NCI-H2196 (cell line): ENCODE data around the gene IZUMO2.
A peak's percentile ranks its signal among the peaks of the same experiment; 100 is the strongest.
"Not testable (repeated sequence)": the region's sequence is repeated elsewhere in the genome, so short reads cannot be mapped to it uniquely, and the experiment has no call there.

ENCODE experiments used
- DNase-seq: peaks from one replicate; lab custom pipeline; 2025; ENCODE audit not compliant: unreplicated experiment; lab: John Stamatoyannopoulos, UW

The IZUMO2 gene

DNA sequence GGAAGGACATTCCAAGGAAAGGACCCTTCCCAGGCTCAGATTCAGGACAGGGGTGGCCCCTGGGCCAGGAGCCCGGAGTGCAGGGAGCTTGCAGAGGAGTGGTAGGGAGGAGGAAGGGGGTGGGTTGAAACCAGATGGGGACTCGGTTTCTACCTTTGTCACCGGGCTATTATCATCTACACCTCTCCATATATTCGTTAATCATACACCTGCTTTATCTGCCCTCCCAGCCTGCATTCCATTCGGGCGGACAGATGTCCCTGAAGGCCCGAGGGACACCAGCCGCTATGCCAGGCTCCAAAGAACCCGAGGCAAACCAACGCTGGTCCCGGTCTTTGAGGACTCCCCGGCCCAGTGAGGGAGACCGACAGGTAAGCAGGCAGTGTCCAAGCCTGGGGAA lies 24.9 kb upstream of the IZUMO2 start:
- no peak for DNase-seq

DNA sequence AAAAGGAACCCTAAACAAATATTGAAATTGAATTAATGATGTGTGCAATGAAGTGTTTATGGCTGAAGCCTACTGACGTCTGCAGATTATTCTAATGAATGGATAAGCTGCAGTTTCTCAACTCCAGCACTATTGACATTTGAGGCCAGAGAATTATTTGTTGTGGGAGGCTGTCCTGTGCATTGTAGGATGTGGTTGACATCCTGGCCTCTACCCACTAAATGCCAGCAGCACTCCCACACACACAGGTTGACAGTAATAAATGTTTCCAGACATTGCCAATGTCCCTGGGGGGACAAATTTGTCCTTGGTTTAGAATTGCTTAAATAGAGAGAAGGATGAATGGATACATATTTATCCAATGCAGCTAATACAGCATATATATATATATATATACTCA lies 21.1 kb upstream of the IZUMO2 start:
- no peak for DNase-seq

DNA sequence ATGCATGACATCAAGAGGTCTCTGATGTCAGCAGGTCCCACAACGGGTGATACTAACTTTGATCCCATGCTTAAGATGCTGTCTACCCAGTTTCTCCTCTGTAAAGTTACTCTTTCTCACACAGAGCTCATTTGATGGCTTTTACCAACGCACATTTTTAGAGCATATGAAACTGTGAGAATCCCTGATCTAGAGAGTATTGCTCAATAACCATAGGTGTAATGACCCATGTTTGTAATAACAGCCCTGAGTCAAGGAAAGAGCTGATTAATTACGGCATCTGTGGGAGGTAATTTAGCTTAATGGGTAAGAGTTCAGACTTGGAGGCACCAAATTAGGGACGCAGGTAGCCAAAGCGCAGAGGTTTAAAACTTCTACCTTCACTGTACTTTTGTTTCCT lies 18.0 kb upstream of the IZUMO2 start:
- DNase-seq = no peak

DNA sequence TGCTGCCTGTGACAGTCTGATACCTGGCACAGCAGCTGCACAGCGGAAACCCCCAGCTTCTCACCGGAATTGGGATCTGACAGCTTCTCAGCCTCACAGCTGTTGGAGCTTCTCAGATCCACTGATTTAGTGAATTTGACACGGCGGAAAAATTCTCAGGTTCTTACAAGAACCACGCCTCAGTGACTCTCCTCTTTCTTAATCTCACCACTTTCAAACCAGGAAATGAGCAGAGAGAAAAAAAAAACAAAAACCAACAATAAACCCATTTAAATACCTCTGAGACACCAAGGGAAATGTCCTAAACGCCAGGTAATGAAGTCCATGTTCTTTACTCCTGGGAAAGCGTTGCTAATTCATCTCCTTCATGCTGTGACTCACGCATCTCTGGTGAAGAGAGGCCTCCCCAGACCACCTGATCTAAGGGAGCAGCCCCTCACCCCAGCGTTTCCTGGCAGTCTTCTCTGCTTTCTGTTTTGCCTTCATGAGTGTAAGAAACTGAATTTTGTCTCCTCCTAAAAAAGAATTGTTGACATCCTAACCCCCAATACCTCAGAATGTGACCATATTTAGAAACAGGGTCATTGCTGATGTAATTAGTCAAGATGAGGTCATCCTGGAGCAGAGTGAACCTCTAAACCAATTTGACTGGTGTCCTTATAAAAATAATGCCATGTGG lies 15.9 kb upstream of the IZUMO2 start:
- no peak for DNase-seq

DNA sequence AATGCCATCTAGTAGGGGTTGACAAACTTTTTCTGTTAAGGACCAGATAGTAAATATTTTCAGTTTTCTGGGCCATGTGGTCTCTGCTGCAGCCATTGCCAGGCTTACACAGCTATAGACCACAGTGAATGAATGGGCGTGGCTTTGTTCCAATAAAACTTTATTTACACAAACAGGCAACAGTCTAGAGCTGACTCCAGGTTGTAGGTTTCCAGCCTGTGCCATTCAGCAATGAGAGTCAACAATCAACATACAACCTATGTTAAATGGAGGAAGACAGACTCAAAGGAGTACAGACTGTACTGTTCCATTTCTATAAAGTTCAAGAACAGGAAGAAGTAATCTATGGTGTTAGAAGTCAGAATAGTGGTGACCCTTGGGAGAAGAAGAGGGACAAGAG lies 15.2 kb upstream of the IZUMO2 start:
- DNase-seq = no peak

DNA sequence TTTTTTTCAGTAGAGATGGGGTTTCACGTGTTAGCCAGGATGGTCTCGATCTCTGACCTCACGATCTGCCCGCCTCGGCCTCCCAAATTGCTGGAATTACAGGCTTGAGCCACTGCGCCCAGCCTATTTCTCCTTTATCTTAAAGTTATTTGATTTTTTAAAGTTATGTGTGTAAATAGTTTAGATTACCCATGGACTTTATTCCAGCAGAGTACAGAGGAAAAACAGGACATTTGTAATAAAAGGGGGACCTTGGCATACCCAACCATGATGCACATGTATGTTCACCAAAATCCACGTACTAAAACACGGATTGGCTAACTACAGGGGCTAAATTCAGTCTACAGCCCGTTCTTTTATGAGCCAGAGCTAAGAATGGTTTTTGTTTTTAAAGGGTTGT lies 13.7 kb upstream of the IZUMO2 start:
- DNase-seq = no peak

DNA sequence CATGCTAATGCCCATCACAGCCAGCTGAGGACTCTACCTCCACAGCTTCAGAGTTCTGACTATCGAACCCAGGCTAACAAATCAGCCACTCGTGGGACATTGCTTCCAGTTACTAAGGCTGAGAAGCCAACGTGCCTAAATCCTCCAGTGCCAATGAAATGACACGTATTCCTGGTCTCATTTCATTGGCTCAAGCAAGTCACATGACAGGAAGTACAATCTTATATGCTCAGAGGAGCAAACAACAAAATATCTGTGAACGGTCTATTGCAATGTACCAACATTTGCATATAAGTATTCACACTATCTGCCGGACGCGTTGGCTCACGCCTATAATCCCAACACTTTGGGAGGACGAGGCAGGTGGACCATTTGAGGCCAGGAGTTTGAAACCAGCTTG lies 12.8 kb upstream of the IZUMO2 start:
- DNase-seq = no peak

DNA sequence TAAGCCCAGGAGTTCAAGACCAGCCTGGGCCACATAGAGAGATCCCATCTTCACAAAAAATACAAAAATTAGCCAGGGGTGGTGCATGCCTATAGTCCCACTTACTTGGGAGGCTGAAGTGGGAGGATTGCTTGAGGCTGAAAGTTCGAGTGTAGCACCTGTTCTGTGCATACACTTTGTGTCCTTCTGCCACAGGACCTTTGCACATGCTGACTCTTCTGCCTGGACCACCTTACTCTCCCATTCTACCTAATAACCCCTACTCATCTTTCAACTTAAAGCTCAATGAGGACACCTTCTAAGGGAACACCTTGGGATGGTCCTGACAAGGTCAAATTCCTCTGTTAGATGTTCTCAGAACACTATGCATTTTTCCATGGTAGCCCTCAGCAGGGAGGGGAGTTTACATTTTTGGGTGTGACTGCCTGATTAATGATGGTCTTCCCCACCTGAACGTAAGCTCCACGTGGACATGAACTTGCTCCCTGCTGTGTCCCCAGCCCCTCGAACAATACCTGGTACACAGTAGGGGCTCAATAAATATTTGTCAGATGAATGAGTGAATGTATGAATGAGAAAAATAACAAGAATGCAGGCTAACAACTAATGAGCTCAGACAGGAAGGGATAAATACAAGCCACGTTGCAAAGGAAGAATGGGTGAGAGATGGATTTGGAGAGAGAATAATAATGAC lies 11.2 kb upstream of the IZUMO2 start:
- no peak for DNase-seq

DNA sequence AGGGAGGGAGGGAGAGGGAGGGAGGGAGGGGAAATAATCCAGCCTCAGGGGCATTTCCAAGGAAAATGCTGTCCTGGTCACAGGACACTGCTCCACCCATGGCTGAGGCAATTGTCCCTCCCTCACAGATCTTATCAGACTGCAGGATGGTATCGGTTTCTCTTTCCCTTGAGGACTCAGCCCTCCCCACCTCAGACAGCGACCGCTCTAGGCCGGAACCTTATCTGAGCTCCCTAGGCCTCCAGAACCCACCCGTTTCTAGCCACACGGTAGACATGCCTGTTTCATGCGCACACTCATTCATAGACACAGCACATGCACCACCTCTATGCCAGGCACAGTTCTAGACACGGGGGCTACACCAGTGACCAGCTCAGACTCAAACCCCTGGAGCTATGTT lies 10.0 kb upstream of the IZUMO2 start:
- no peak for DNase-seq

DNA sequence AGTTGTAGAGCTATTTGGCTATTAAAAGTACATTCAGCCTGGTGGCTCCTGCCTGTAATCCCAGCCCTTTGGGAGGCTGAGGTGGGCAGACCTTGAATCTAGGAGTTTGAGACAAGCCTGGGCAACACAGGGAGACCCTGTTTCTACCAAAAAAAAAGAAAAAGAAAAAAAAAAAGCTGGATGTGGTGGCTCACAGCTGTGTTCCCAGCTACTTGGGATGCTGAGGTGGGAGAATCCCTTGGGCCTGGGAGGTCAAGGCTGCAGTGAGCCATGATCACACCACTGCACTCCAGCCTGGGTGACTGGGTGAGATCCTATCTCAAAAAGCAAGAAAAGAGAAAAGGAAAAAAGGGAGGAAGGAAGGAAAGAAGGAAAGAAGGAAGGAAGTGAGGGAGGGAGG lies 9.6 kb upstream of the IZUMO2 start:
- DNase-seq = no peak

DNA sequence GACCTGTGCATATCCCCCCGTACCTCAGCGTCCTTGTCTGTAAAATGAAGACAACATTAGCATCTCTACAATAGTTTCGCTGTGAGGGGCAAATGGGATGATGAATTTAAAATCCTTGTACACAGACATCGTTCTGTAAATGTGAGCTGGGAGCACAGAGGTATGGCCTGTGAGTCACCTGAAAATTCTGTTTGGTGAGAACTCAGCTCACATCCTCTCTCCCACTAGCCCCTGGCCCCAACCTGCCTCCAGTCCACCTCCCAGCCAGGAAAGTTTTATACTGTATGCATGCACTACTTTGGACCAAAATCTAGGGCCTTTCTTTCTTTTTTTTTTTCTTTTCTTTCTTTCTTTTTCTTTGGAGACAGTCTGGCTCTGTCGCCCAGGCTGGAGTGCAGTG lies 8.7 kb upstream of the IZUMO2 start:
- no peak for DNase-seq

DNA sequence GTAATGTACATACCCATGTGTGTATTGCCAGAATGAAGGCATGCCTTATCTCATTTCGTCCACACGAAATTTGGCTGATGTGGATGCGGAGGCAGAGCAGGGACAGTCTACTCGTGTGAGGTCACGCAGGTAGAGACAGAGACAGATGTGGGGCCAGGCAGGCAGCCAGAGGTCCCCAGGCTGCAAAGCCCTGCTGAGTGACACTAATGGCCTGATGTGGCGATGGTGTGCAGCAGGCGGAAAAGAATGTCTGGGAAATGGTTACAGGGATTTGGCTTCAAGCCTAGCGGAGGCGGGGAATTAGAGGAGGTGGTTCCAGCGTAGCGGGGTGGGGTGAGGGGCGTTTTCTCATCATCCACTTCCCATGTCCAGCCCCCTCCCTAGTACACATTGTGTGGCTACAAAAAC lies 4.2 kb upstream of the IZUMO2 start:
- no peak for DNase-seq

DNA sequence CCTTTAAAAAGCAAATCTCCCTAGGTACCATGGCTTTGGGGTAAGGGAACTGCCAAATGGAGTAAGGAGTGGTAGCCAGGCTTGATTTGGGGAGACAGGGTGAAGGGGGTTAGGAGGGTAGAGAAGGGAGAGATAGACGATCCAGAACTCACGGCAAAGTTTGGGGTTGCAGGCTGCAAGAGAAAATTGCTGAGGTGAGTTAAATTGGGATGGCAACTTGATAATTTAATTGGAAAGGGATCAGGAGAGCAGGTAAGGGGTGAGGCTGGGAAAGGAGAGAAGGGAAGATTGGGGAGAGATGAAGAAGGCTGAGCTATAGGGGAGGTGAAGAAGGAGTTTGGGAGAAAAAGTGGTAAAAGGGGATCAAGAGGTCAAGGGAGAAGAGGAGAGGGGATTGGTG lies 4.0 kb downstream of the IZUMO2 start:
- DNase-seq = no peak

DNA sequence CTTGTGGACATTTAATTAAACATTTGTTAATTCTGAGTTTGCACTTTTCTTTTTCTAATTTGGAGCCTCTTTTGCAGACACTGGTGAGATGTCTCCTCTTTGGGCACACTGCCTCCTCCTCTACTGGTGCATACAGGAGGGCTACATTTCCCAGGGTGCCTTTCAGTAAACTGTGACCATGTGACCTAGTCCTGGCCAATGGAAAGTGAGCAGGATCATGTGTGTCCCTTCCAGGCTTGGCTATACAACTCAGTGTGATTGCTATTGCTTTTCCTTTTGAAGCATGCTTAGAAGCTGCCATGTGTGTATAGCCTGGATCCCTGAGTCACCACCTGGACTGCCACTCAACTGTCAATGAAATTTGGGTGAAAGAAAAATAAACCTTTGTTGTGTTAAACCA lies 4.5 kb downstream of the IZUMO2 start:
- no peak for DNase-seq

DNA sequence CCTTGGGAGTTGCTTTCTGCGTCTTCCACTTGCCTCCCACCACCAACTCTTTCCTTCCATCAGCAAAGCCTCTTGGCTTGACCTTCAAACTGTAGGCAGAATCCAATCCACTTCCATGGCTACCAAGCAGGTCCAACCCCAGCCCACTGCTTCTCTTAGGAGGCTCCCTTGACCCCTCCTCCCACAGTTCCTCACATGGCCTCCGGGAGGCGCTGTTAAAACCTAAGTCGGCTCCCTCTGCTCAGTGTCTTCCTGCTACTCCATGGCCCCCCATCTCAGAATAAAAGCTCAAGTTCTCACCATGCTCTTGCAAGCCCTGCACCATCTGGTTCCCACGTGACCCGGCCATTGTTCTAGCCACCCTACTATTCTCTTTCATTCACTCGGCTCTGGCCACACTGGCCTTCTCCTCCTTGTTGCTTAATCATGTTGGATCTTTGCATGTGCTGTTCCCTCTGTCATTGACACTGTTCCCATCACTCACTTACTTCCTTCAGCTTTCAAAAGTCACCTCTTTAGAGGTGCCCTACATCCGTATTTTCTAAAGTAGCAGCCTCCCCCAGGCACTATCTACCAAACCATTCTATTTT lies 7.5 kb downstream of the IZUMO2 start:
- DNase-seq = no peak

DNA sequence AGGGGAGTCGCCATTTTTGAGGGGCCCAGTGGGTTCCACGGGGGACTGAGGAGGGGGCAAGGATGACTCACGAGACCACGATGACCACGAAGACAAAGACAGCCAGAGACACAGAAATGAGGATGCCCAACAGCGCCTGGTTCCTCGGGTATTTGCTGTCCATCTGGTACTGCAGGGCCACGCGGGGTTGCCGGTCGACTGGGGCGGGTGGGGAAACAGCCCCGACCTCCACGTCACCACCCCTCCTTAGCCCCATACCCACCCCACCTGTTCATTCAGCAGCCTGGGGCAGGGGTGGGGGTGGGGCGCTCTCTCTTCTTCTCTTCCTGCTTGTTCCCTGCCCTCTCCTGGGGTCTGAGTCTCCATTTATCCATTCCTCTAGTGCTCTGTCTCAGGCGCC lies 8.6 kb downstream of the IZUMO2 start:
- DNase-seq = no peak

DNA sequence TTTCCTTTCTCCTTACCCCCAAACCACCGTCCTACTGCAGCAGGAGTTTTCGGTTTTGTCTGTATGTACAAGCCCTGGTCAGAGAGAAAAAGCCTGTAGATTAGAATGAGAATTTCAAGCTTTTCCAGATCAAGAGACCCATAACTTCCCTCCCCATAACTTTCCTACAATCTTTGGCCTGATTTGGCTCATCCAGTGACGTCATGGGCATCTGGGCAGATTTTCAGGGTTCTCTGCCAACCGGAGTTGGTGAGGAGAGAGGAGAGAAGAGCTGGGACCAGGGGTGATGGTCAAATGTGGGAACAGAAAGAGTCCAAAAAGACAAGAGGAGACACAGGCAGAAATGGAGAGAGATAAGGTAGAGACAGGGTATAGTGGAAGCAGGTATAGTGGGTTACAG lies 10.5 kb downstream of the IZUMO2 start:
- DNase-seq = no peak

DNA sequence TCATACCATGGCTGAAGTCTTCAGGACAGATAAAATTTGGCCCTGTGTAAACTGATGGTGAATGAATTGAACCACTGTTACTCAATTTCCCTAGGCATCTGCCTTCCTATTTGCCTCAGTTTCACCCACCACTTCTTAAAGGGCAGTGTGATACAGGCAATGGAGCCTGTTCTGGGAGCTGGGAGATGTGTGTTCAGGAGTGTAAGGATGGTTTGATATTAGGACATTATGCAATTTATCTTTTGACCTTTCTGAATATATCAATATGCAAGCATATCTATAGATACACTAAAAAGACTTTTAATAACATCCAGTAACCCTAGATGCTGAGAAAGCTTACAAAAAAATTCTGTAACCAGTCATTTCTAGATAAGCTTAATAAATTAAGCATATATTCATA lies 14.6 kb downstream of the IZUMO2 start:
- DNase-seq = no peak

DNA sequence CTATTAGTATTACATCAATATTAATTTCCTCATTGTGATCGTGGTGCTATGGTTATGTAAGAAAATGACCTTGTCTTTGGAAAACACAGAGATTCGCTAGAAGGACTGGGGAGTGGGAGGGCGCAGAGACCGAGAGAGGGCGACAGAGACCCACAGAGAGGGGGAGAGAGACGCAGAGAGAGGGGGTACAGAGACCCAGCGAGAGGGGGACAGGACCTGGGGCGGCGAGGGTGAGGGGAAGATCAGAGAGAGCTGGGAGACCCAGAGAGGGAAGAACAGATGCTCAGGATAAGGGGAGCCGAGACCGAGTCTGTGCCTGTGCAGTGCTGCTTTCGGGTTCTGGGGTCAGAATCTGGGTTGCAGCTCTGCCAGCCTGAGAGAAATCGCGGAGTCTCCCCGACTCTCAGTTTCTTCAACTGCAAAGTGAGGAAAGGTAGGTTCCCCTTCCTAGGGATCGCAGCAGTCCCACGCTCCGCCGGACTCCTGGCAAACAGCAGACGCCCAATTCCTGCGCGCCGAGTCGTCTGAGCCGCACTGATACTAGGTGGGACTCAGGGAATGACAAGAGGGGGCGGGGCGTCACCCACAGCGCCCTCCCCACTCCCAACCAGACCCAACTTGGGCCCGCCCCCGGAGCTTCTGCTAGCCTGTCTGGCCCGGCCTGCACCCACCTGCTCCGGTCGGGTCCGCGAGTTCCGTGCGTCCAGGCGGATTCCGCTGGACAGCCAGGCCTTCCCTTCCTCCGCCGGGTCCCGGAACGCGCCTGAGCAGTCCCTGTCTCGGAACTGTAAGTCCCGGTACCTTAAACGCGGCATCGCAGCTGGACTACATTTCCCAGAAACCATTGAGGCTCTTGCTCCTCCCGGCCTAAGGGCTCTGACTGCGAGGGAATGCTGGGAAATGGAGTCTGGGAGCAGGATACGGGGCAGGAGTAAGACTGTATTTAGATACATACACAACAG lies 15.3 kb downstream of the IZUMO2 start:
- peak; percentile 93 for DNase-seq

DNA sequence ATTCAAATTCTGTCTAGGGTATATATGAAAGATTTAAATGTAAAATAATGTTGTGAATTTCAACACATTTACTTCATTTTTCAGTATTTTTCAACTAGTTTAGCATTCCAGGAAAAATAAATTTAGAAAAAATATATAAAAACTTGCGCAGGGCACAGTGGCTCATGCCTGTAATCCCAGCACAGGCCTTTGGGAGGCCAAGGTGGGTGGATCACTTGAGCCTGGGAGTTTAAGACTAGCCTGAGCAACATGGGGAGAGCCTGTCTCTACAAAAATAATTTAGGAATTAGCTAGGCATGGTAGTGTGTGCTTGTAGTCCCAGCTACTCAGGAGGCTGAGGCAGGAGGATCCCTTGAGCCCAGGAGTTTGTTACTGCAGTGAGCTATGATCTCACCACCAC lies 21.2 kb downstream of the IZUMO2 start:
- DNase-seq = not testable (repeated sequence)

DNA sequence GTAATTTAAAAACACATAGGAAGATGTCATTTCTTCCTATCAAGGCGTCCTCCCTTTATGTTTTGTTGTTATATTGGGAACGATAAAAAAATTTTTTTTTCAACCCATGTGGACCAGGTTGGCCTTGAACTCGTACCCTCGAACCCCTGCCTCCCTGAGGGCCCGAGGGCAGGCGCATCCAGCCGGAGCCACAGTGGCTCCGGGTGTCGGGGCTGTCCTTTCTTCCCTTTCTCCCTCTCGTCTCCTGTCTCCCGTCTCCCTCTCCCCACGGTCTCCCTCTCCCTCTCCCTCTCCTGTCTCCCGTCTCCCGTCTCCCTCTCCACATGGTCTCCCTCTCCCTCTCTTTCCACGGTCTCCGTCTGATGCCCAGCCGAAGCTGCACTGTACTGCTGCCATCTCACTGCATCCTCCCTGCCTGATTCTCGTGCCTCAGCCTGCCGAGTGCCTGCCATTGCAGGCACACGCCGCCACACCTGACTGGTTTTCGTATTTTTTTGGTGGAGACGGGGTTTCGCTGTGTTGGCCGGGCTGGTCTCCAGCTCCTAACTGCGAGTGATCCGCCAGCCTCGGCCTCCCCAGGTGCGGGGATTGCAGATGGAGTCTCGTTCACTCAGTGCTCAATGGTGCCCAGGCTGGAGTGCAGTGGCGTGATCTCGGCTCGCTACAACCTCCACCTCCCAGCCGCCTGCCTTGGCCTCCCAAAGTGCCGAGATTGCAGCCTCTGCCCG lies 22.8 kb downstream of the IZUMO2 start:
- not testable (repeated sequence) for DNase-seq
